Measurements from ENCODE around the gene ATP10B.

Gene ATP10B

DNA sequence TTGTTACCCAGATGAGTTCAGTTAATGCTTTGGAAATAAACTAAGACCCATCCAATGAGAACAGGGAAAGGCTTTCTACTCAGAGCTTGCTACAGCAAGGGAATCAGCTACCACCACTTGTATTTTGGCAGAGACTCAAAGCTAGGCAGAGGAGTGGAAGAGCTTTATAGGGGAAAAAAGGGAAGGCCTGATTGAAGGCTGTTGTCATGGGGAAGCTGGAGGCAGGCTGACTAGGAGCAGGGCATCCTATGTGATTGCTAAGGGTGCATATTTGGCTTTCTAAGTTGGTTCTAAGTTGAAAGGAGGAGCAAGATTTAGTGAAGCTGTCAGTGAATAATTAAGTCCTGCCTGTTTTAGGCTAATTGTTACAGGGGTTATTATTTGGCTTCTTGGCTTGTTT, 314.9 kb downstream of the ATP10B start:
- Histone ChIP-seq H3F3A (ENCODE audit: insufficient read depth, low read length) (no peaks in the 10 kb centered on the region), H3K79me2 (ENCODE audit: insufficient read depth, low read length) (no peaks in the 10 kb centered on the region), H3K4me2 (ENCODE audit: low read length) (no peak overlapping the region), H3K4me1 (ENCODE audit: insufficient read depth, low read length, severe bottlenecking) (no peaks in the 10 kb centered on the region), H3K27ac (ENCODE audit: low read depth, low read length, poor library complexity, severe bottlenecking) (no peak overlapping the region), H3K9me3 (ENCODE audit: low read length) (no peaks in the 10 kb centered on the region), H3K9me2 (ENCODE audit: low read depth, low read length) (no peaks in the 10 kb centered on the region), H3K4me3 (ENCODE audit: low read depth, low read length, poor library complexity, severe bottlenecking) (no peak overlapping the region), H3K36me3 (ENCODE audit: insufficient read depth, low read length) (no peaks in the 10 kb centered on the region), H4K20me1 (ENCODE audit: insufficient read depth, low read length) (no peaks in the 10 kb centered on the region), H2AFZ (ENCODE audit: low read length) (no peak overlapping the region), H3K27me3 (ENCODE audit: insufficient read depth, low read length) (no peaks in the 10 kb centered on the region), H3K9ac (ENCODE audit: low read length) (no peak overlapping the region)
- TF ChIP-seq, protein P1, sequence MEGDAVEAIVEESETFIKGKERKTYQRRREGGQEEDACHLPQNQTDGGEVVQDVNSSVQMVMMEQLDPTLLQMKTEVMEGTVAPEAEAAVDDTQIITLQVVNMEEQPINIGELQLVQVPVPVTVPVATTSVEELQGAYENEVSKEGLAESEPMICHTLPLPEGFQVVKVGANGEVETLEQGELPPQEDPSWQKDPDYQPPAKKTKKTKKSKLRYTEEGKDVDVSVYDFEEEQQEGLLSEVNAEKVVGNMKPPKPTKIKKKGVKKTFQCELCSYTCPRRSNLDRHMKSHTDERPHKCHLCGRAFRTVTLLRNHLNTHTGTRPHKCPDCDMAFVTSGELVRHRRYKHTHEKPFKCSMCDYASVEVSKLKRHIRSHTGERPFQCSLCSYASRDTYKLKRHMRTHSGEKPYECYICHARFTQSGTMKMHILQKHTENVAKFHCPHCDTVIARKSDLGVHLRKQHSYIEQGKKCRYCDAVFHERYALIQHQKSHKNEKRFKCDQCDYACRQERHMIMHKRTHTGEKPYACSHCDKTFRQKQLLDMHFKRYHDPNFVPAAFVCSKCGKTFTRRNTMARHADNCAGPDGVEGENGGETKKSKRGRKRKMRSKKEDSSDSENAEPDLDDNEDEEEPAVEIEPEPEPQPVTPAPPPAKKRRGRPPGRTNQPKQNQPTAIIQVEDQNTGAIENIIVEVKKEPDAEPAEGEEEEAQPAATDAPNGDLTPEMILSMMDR (IDR thresholded peaks at IDR 0.05; ENCODE audit: low read length), result no peak
- no peak for TF ChIP-seq EZH2 (IDR thresholded peaks at IDR 0.05; ENCODE audit: borderline replicate concordance, low read length)

- Histone ChIP-seq H3K4me1 (ENCODE audit: insufficient read depth, low read length, severe bottlenecking) (no peaks in the 10 kb centered on the region), H3K4me3 (ENCODE audit: low read depth, low read length, poor library complexity, severe bottlenecking) (no peak overlapping the region), H2AFZ (ENCODE audit: low read length) (no peak overlapping the region), H3K36me3 (ENCODE audit: insufficient read depth, low read length) (no peaks in the 10 kb centered on the region), H4K20me1 (ENCODE audit: insufficient read depth, low read length) (no peaks in the 10 kb centered on the region), H3K27me3 (ENCODE audit: insufficient read depth, low read length) (no peaks in the 10 kb centered on the region), H3K9ac (ENCODE audit: low read length) (no peak overlapping the region), H3K79me2 (ENCODE audit: insufficient read depth, low read length) (no peaks in the 10 kb centered on the region), H3F3A (ENCODE audit: insufficient read depth, low read length) (no peaks in the 10 kb centered on the region), H3K27ac (ENCODE audit: low read depth, low read length, poor library complexity, severe bottlenecking) (no peak overlapping the region), H3K9me2 (ENCODE audit: low read depth, low read length) (no peaks in the 10 kb centered on the region), H3K9me3 (ENCODE audit: low read length) (no peaks in the 10 kb centered on the region), H3K4me2 (ENCODE audit: low read length) (no peak overlapping the region)
- TF ChIP-seq, protein P1 (IDR thresholded peaks at IDR 0.05; ENCODE audit: low read length), result no peak
- no peak for TF ChIP-seq EZH2 (IDR thresholded peaks at IDR 0.05; ENCODE audit: borderline replicate concordance, low read length)
Measured at GRCh38 chr5:160534914-160535313, 317.1 kb downstream of the ATP10B start.

DNA sequence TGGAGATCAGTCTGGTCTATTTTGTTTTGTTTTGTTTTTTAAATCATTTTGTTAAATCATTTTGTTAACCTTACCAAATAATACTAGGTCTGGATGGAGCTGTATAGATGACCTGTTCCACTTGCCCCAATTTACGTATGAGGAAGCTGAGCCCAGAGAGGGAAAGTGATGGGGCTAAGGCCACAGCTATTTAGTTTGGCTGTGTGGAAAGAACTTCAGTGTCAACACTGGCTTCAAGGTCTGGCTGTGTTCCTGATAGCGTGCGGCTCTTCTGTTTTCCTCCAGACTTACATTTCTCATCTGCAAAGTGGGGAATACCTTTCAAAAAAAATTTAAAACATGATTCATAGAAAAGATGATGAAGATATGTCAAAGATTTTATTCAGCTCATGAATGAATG, 317.9 kb downstream of the ATP10B start:
- Histone ChIP-seq H3F3A (ENCODE audit: insufficient read depth, low read length) (no peaks in the 10 kb centered on the region), H3K27me3 (ENCODE audit: insufficient read depth, low read length) (no peaks in the 10 kb centered on the region), H3K27ac (ENCODE audit: low read depth, low read length, poor library complexity, severe bottlenecking) (no peak overlapping the region), H3K9me2 (ENCODE audit: low read depth, low read length) (no peaks in the 10 kb centered on the region), H4K20me1 (ENCODE audit: insufficient read depth, low read length) (no peaks in the 10 kb centered on the region), H2AFZ (ENCODE audit: low read length) (no peak overlapping the region), H3K4me2 (ENCODE audit: low read length) (no peak overlapping the region), H3K4me3 (ENCODE audit: low read depth, low read length, poor library complexity, severe bottlenecking) (no peak overlapping the region), H3K79me2 (ENCODE audit: insufficient read depth, low read length) (no peaks in the 10 kb centered on the region), H3K9me3 (ENCODE audit: low read length) (no peaks in the 10 kb centered on the region), H3K36me3 (ENCODE audit: insufficient read depth, low read length) (no peaks in the 10 kb centered on the region), H3K9ac (ENCODE audit: low read length) (no peak overlapping the region), H3K4me1 (ENCODE audit: insufficient read depth, low read length, severe bottlenecking) (no peaks in the 10 kb centered on the region)
- TF ChIP-seq EZH2 (IDR thresholded peaks at IDR 0.05; ENCODE audit: borderline replicate concordance, low read length), result no peak
- TF ChIP-seq, protein P1 (IDR thresholded peaks at IDR 0.05; ENCODE audit: low read length), result no peak
